Measurements from ENCODE around the gene TMEM187. TPM values are rescaled to one million over a fixed set of nuclear protein-coding genes. Genes with fewer than 3 reads are reported as not detected.

TMEM187 gene
- total RNA-seq, 1 donor = 7.5 TPM

DNA sequence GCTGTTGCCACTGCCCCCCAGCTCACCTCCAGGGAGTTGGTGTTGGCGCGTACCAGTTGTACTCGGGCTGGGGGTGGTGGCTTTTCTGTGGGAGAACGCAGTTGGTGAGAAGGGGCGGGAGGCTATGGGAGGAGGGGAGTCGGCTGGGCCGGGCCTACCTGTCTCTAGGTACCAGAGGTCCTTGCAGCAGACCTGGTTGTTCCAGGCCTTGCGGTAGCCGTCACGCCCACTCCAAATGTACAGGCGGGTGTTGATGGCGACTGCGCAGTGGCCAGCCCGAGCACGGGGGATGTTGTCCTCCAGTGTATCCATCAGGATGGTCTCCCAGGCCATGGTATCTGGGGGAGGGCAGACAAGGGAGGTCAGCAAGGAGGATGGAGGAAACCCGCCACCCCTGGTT lies 12.5 kb upstream of the TMEM187 start:
- TF ChIP-seq CTCF (IDR thresholded peaks at IDR 0.05; ENCODE audit: insufficient read depth, low read length) = no peak
- no peak for DNase-seq (ENCODE audit: low read depth)

GRCh38 chrX:153960786-153961185 lies 11.8 kb upstream of the TMEM187 start:
- no peak for DNase-seq (ENCODE audit: low read depth)
- no peak for TF ChIP-seq CTCF (IDR thresholded peaks at IDR 0.05; ENCODE audit: insufficient read depth, low read length)
- H3K4me3 ChIP-seq (ENCODE audit: low read depth, low read length) = no peak overlapping the region

More for the DNA sequence above, 12.5 kb upstream of the TMEM187 start:
- no peak overlapping the region for H3K4me3 ChIP-seq (ENCODE audit: low read depth, low read length)

- no peak for DNase-seq (ENCODE audit: low read depth)
- TF ChIP-seq CTCF (IDR thresholded peaks at IDR 0.05; ENCODE audit: insufficient read depth, low read length) = no peak
- no peak overlapping the region for H3K4me3 ChIP-seq (ENCODE audit: low read depth, low read length)
Measured at GRCh38 chrX:153961292-153961691, 11.3 kb upstream of the TMEM187 start.

- DNase-seq (ENCODE audit: low read depth) = no peak
- no peak for TF ChIP-seq CTCF (IDR thresholded peaks at IDR 0.05; ENCODE audit: insufficient read depth, low read length)
Measured at GRCh38 chrX:153963546-153963945, 9.0 kb upstream of the TMEM187 start.

GRCh38 chrX:153964105-153964504 lies 8.4 kb upstream of the TMEM187 start:
- no peak overlapping the region for H3K4me3 ChIP-seq (ENCODE audit: low read depth, low read length)
- no peak for TF ChIP-seq CTCF (IDR thresholded peaks at IDR 0.05; ENCODE audit: insufficient read depth, low read length)
- DNase-seq (ENCODE audit: low read depth) = no peak

More at GRCh38 chrX:153963546-153963945, 9.0 kb upstream of the TMEM187 start:
- no peak overlapping the region for H3K4me3 ChIP-seq (ENCODE audit: low read depth, low read length)

GRCh38 chrX:153965406-153965805 lies 7.1 kb upstream of the TMEM187 start:
- H3K4me3 ChIP-seq (ENCODE audit: low read depth, low read length) = no peak overlapping the region
- no peak for DNase-seq (ENCODE audit: low read depth)
- no peak for TF ChIP-seq CTCF (IDR thresholded peaks at IDR 0.05; ENCODE audit: insufficient read depth, low read length)

GRCh38 chrX:153966283-153966688 lies 6.3 kb upstream of the TMEM187 start:
- TF ChIP-seq CTCF (IDR thresholded peaks at IDR 0.05; ENCODE audit: insufficient read depth, low read length) = no peak
- peak; percentile 25 for DNase-seq (ENCODE audit: low read depth)
- no peak overlapping the region for H3K4me3 ChIP-seq (ENCODE audit: low read depth, low read length)

Data from fibroblast of the aortic adventitia (primary cell).